Measurements from ENCODE around the gene COG6. TPM values are rescaled to one million over a fixed set of nuclear protein-coding genes. Genes with fewer than 3 reads are reported as not detected.

Gene COG6
- total RNA-seq, 3 donors from 2014 or later = 24.7 to 30.4 (median 27.4) TPM

DNA sequence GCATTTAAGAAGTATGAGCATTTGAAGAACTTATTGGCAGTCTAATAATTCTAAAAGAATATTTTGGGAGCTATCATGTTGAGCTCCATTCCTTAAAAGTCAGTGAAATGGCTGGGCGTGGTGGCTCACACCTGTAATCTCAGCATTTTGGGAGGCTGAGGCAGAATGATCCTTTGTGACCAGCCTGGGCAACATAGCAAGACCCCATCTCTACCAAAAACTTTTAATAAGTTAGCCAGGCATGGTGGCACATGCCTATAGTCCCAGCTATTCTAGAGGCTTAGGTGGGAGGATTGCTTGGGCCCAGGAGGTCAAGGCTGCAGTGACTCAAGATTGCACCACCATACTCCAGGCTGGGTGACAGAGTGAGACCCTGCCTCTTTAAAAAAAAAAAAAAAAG, 8.0 kb downstream of the COG6 start:
- no peak for ATAC-seq
- no peaks in the 10 kb centered on the region for H3K4me1 ChIP-seq (ENCODE audit: low read depth)
- no peak overlapping the region for H3K4me3 ChIP-seq
- no peak for TF ChIP-seq CTCF (IDR thresholded peaks at IDR 0.05)
- no peaks in the 10 kb centered on the region for H3K36me3 ChIP-seq (ENCODE audit: low read depth)
- intact Hi-C loops (cut with DNase I, micrococcal nuclease) = no loop called here
- H3K9me3 ChIP-seq = no peaks in the 10 kb centered on the region
- no peak for DNase-seq

- intact Hi-C loops (cut with DNase I, micrococcal nuclease) = no loop called here
- Histone ChIP-seq H3K4me3 (no peak overlapping the region), H3K9me3 (no peaks in the 10 kb centered on the region), H3K4me1 (ENCODE audit: low read depth) (no peaks in the 10 kb centered on the region), H3K36me3 (ENCODE audit: low read depth) (no peaks in the 10 kb centered on the region)
- ATAC-seq = no peak
- no peak for TF ChIP-seq CTCF (IDR thresholded peaks at IDR 0.05)
- no peak for DNase-seq
Measured at GRCh38 chr13:39663958-39664357, 8.5 kb downstream of the COG6 start.

DNA sequence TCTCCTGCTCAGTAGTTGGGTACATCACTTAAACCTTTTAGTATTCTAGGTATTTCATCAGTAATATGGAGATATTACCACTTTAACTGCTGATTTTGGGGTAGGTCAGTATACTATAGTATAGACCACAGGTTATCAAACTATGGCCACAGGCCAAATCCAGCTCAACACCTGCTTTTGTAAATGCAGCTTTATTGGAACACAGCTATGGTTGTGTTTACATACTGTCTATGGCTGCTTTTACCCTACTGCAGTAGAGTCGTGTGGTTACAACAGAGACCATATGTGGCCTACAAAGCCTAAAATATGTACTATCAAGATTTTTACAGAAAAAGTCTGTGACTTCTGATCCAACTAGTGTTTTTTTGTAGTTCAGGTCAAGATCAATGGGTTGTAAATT, 10.3 kb downstream of the COG6 start:
- H3K4me1 ChIP-seq (ENCODE audit: low read depth) = peaks cover 1% of the 10 kb centered on the region
- peak; percentile 51 for ATAC-seq
- intact Hi-C loops (cut with DNase I, micrococcal nuclease) = no loop called here

DNA sequence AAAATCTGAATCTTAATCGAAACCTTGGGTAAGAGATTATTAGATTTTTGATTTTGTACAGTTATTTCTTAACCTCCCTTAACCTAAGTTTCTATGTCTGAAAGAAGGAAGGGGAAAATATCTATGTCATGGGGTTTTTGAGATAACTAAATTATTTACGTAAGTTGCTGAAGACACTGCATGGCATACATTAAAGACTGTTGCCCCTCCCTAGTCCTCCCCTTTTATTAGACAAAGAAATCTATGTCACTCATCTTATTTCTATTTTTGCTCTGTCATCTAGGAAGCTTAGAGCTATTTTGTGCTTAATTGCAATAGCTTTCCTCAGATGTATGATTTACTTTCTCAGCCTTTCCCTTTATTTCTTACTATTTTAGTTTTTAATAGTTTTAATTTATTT, 15.0 kb downstream of the COG6 start:
- Histone ChIP-seq H3K9me3 (no peaks in the 10 kb centered on the region), H3K4me3 (no peak overlapping the region), H3K36me3 (ENCODE audit: low read depth) (no peaks in the 10 kb centered on the region), H3K4me1 (ENCODE audit: low read depth) (peaks cover 4% of the 10 kb centered on the region)
- TF ChIP-seq CTCF (IDR thresholded peaks at IDR 0.05) = no peak
- DNase-seq (no peak), ATAC-seq (no peak)
- intact Hi-C loops (cut with DNase I, micrococcal nuclease) = no loop called here

More for the DNA sequence above, 10.3 kb downstream of the COG6 start:
- Histone ChIP-seq H3K4me3 (no peak overlapping the region), H3K36me3 (ENCODE audit: low read depth) (no peaks in the 10 kb centered on the region), H3K9me3 (no peaks in the 10 kb centered on the region)
- no peak for TF ChIP-seq CTCF (IDR thresholded peaks at IDR 0.05)
- peak in 1 of 3 donors; percentile 7 for DNase-seq

- ATAC-seq (no peak), DNase-seq (no peak)
- intact Hi-C loops (cut with DNase I, micrococcal nuclease) = no loop called here
- Histone ChIP-seq H3K4me1 (ENCODE audit: low read depth) (peaks cover 4% of the 10 kb centered on the region), H3K36me3 (ENCODE audit: low read depth) (no peaks in the 10 kb centered on the region), H3K4me3 (no peak overlapping the region), H3K9me3 (no peaks in the 10 kb centered on the region)
- no peak for TF ChIP-seq CTCF (IDR thresholded peaks at IDR 0.05)
Measured at GRCh38 chr13:39672378-39673132, 17.1 kb downstream of the COG6 start.

Measured in mucosa of descending colon (tissue), 3 donors.